Effector memory CD8-positive, alpha-beta T cell (primary cell): ENCODE results near the gene RAD17.
"Not testable (repeated sequence)": the region's sequence is repeated elsewhere in the genome, so short reads cannot be mapped to it uniquely, and the experiment has no call there.

ENCODE experiments used
- ATAC-seq: fragments of 150-1000 bp; cut with Tn5 transposase; replicated peaks from 2 replicates; pipeline ENCODE4 v1.10.0; 2021; ENCODE audit warnings: mild to moderate bottlenecking, moderate library complexity
- DNase-seq, 3 experiments: peaks; one replicate each; pipeline ENCODE4 v3.0.0; 2021
- H3K27ac Mint-ChIP-seq, 2 donors: one replicate each; pipeline ENCODE4 v1.8.0; 2022; ENCODE audit warnings: mild to moderate bottlenecking in 2 of 2, mixed read lengths in 2 of 2, moderate library complexity in 2 of 2
- H3K27me3 Mint-ChIP-seq, 2 donors: one replicate each; pipeline ENCODE4 v1.8.0; 2022; ENCODE audit warnings: mixed read lengths in 2 of 2
- H3K36me3 Mint-ChIP-seq: one replicate; pipeline ENCODE4 v1.8.0; 2022; ENCODE audit warnings: mild to moderate bottlenecking, moderate library complexity, mixed read lengths; ENCODE audit not compliant: insufficient read depth
- H3K4me1 Mint-ChIP-seq, 2 donors: one replicate each; pipeline ENCODE4 v1.8.0; 2022; ENCODE audit warnings: low read depth in 2 of 2, mixed read lengths in 2 of 2
- H3K4me3 Mint-ChIP-seq, 2 donors: one replicate each; pipeline ENCODE4 v1.8.0; 2022; ENCODE audit warnings: mild to moderate bottlenecking in 2 of 2, mixed read lengths in 2 of 2, moderate library complexity in 2 of 2
- H3K9me3 Mint-ChIP-seq, 2 donors: one replicate each; pipeline ENCODE4 v1.8.0; 2022; ENCODE audit warnings: mixed read lengths in 2 of 2

RAD17 gene

GRCh38 chr5:69455428-69455988 lies 85.9 kb downstream of the RAD17 start:
- not testable (repeated sequence) for DNase-seq, H3K27ac Mint-ChIP-seq

DNA sequence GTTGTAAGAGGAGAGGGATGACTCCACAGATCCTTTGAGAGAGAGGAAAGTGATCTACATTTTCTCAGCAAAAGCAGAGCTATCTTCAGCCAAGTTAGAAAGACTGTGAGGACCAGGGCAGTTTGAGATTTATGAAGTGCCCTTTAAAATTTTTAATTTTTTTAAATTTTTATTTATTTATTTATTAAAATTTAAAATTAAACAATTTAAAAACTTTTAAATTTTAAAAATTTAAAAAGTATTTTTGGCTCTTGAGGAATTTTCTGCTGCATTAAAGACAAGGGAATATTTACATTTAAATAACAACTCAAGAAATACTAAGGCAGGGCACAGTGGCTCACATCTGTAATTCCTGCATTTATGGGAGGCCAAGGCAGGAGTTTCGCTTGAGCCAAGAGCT lies 92.6 kb downstream of the RAD17 start:
- peaks cover 11 to 12% of the 10 kb centered on the region in 2 donors for H3K27me3 Mint-ChIP-seq
- no peaks in the 10 kb centered on the region for H3K9me3 Mint-ChIP-seq
- H3K4me3 Mint-ChIP-seq: no peak overlapping the region
- peak overlapping the region in 1 of 2 donors; percentile 49 for H3K27ac Mint-ChIP-seq
- no peaks in the 10 kb centered on the region for H3K4me1 Mint-ChIP-seq
- ATAC-seq (no peak), DNase-seq (no peak)
- peaks cover 4% of the 10 kb centered on the region for H3K36me3 Mint-ChIP-seq

More at GRCh38 chr5:69455428-69455988, 85.9 kb downstream of the RAD17 start:
- H3K36me3 Mint-ChIP-seq, H3K9me3 Mint-ChIP-seq, H3K4me1 Mint-ChIP-seq, ATAC-seq, H3K4me3 Mint-ChIP-seq: not testable (repeated sequence)
- peaks cover 19 to 21% of the 10 kb centered on the region in 2 donors for H3K27me3 Mint-ChIP-seq
